ENCODE measurements around the gene MAP7.

GRCh38 chr6:136477548-136477947, 72.7 kb downstream of the MAP7 start:
- TF ChIP-seq, protein P1, sequence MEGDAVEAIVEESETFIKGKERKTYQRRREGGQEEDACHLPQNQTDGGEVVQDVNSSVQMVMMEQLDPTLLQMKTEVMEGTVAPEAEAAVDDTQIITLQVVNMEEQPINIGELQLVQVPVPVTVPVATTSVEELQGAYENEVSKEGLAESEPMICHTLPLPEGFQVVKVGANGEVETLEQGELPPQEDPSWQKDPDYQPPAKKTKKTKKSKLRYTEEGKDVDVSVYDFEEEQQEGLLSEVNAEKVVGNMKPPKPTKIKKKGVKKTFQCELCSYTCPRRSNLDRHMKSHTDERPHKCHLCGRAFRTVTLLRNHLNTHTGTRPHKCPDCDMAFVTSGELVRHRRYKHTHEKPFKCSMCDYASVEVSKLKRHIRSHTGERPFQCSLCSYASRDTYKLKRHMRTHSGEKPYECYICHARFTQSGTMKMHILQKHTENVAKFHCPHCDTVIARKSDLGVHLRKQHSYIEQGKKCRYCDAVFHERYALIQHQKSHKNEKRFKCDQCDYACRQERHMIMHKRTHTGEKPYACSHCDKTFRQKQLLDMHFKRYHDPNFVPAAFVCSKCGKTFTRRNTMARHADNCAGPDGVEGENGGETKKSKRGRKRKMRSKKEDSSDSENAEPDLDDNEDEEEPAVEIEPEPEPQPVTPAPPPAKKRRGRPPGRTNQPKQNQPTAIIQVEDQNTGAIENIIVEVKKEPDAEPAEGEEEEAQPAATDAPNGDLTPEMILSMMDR (IDR thresholded peaks at IDR 0.05): no peak
- no peak for TF ChIP-seq POLR2A (IDR thresholded peaks at IDR 0.05)
